ENCODE measurements around the gene SRC. TPM values are rescaled to one million over a fixed set of nuclear protein-coding genes. Genes with fewer than 3 reads are reported as not detected.

Gene SRC
- total RNA-seq, 1 donor from 2014 or later, result 128 TPM

GRCh38 chr20:37299718-37300528 is 46.0 kb upstream of the SRC start:
- DNase-seq (ENCODE audit: low spot score, unreplicated experiment), result no peak
- peaks cover 32% of the 10 kb centered on the region for H3K36me3 Mint-ChIP-seq (ENCODE audit: insufficient read depth)
- TF ChIP-seq CTCF (IDR thresholded peaks at IDR 0.05; ENCODE audit: unreplicated experiment), result no peak
- no peaks in the 10 kb centered on the region for H3K27me3 Mint-ChIP-seq
- peaks cover 18% of the 10 kb centered on the region for H3K4me1 Mint-ChIP-seq (ENCODE audit: low read depth)
- H3K4me3 Mint-ChIP-seq (ENCODE audit: low read depth), result no peak overlapping the region
- H3K9me3 Mint-ChIP-seq (ENCODE audit: low read depth), result no peaks in the 10 kb centered on the region
- H3K27ac Mint-ChIP-seq, result peak overlapping the region; percentile 54

GRCh38 chr20:37301120-37301519 is 44.8 kb upstream of the SRC start:
- no peak overlapping the region for H3K27ac Mint-ChIP-seq
- no peak for TF ChIP-seq CTCF (IDR thresholded peaks at IDR 0.05; ENCODE audit: unreplicated experiment)
- H3K9me3 Mint-ChIP-seq (ENCODE audit: low read depth), result no peaks in the 10 kb centered on the region

GRCh38 chr20:37301558-37301957 is 44.4 kb upstream of the SRC start:
- Mint-ChIP-seq H3K27me3 (no peaks in the 10 kb centered on the region), H3K4me3 (ENCODE audit: low read depth) (no peak overlapping the region), H3K36me3 (ENCODE audit: insufficient read depth) (peaks cover 32% of the 10 kb centered on the region), H3K4me1 (ENCODE audit: low read depth) (peaks cover 20% of the 10 kb centered on the region), H3K27ac (no peak overlapping the region), H3K9me3 (ENCODE audit: low read depth) (no peaks in the 10 kb centered on the region)
- TF ChIP-seq CTCF (IDR thresholded peaks at IDR 0.05; ENCODE audit: unreplicated experiment), result no peak
- DNase-seq (ENCODE audit: low spot score, unreplicated experiment), result no peak

More at GRCh38 chr20:37301120-37301519, 44.8 kb upstream of the SRC start:
- no peak for DNase-seq (ENCODE audit: low spot score, unreplicated experiment)
- Mint-ChIP-seq H3K27me3 (no peaks in the 10 kb centered on the region), H3K36me3 (ENCODE audit: insufficient read depth) (peaks cover 32% of the 10 kb centered on the region), H3K4me1 (ENCODE audit: low read depth) (peaks cover 17% of the 10 kb centered on the region), H3K4me3 (ENCODE audit: low read depth) (no peak overlapping the region)

- H3K4me1 Mint-ChIP-seq (ENCODE audit: low read depth), result peaks cover 23% of the 10 kb centered on the region
- H3K36me3 Mint-ChIP-seq (ENCODE audit: insufficient read depth), result peaks cover 31% of the 10 kb centered on the region
- H3K4me3 Mint-ChIP-seq (ENCODE audit: low read depth), result no peak overlapping the region
- no peaks in the 10 kb centered on the region for H3K27me3 Mint-ChIP-seq
- H3K27ac Mint-ChIP-seq, result no peak overlapping the region
- no peaks in the 10 kb centered on the region for H3K9me3 Mint-ChIP-seq (ENCODE audit: low read depth)
- TF ChIP-seq CTCF (IDR thresholded peaks at IDR 0.05; ENCODE audit: unreplicated experiment), result no peak
- no peak for DNase-seq (ENCODE audit: low spot score, unreplicated experiment)
These were observed 43.0 kb upstream of the SRC start for GRCh38 chr20:37302981-37303380.

GRCh38 chr20:37303637-37304036 is 42.3 kb upstream of the SRC start:
- Mint-ChIP-seq H3K27me3 (no peaks in the 10 kb centered on the region), H3K9me3 (ENCODE audit: low read depth) (no peaks in the 10 kb centered on the region), H3K4me3 (ENCODE audit: low read depth) (no peak overlapping the region), H3K4me1 (ENCODE audit: low read depth) (peaks cover 30% of the 10 kb centered on the region), H3K27ac (peak overlapping the region; percentile 3), H3K36me3 (ENCODE audit: insufficient read depth) (peaks cover 31% of the 10 kb centered on the region)
- TF ChIP-seq CTCF (IDR thresholded peaks at IDR 0.05; ENCODE audit: unreplicated experiment), result no peak
- DNase-seq (ENCODE audit: low spot score, unreplicated experiment), result no peak
